HPDE6-E6E7 (cell line): Measurements from ENCODE around the gene SPIB.
"Not testable (repeated sequence)": the region's sequence is repeated elsewhere in the genome, so short reads cannot be mapped to it uniquely, and the experiment has no call there.

Source experiments
- DNase-seq: peaks from one replicate; pipeline ENCODE4 v3.0.0; 2011; ENCODE audit warnings: missing footprints; ENCODE audit errors: extremely low spot score

Gene SPIB

GRCh38 chr19:50390952-50391351 is 27.8 kb upstream of the SPIB start:
- DNase-seq: not testable (repeated sequence)

GRCh38 chr19:50392759-50393158 is 26.0 kb upstream of the SPIB start:
- DNase-seq: no peak

GRCh38 chr19:50393589-50393988 is 25.1 kb upstream of the SPIB start:
- DNase-seq: no peak

- no peak for DNase-seq
Observed at GRCh38 chr19:50394017-50394416, 24.7 kb upstream of the SPIB start.

GRCh38 chr19:50398675-50399367 is 19.9 kb upstream of the SPIB start:
- no peak for DNase-seq

GRCh38 chr19:50399368-50399745 is 19.4 kb upstream of the SPIB start:
- no peak for DNase-seq

- DNase-seq: no peak
Observed at GRCh38 chr19:50401605-50402450, 16.9 kb upstream of the SPIB start.

- DNase-seq: no peak
Observed at GRCh38 chr19:50402544-50403301, 16.0 kb upstream of the SPIB start.

GRCh38 chr19:50406156-50406820 is 12.4 kb upstream of the SPIB start:
- DNase-seq: no peak

GRCh38 chr19:50406829-50407228 is 11.9 kb upstream of the SPIB start:
- no peak for DNase-seq

GRCh38 chr19:50409347-50409746 is 9.4 kb upstream of the SPIB start:
- no peak for DNase-seq

- DNase-seq: no peak
Observed at GRCh38 chr19:50410109-50410508, 8.6 kb upstream of the SPIB start.

GRCh38 chr19:50412419-50412818 is 6.3 kb upstream of the SPIB start:
- no peak for DNase-seq

GRCh38 chr19:50413096-50413495 is 5.6 kb upstream of the SPIB start:
- no peak for DNase-seq

- no peak for DNase-seq
Observed at GRCh38 chr19:50413531-50413930, 5.2 kb upstream of the SPIB start.

GRCh38 chr19:50414864-50415660 is 3.7 kb upstream of the SPIB start:
- DNase-seq: no peak

GRCh38 chr19:50415661-50416033 is 3.1 kb upstream of the SPIB start:
- no peak for DNase-seq

- no peak for DNase-seq
Observed at GRCh38 chr19:50416034-50416977, 2.4 kb upstream of the SPIB start.

GRCh38 chr19:50417111-50418081 is 1.3 kb upstream of the SPIB start:
- DNase-seq: no peak
